Measurements from ENCODE around the gene NRARP.
"Not testable (repeated sequence)": the region's sequence is repeated elsewhere in the genome, so short reads cannot be mapped to it uniquely, and the experiment has no call there.

The NRARP gene

DNA sequence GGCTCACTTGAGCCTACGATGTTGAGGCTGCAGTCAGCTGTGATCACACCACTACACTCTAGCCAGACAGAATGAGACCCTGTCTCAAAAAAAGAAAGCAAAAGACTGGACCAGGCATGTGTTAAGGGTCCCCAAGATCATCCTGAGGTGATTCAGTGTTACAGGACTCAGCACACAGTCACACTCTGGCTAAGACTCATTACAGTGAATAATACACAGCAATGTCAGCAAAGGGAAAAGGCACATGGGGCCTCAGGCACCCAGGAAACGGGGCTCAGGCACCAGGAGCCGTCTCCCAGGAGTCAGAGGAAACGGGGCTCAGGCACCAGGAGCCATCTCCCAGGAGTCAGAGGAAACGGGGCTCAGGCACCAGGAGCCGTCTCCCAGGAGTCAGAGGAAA is 39.2 kb upstream of the NRARP start:
- peak in 1 of 2 donors; percentile 17 for DNase-seq (ENCODE audit: low read depth in 2 of 2)
- TF ChIP-seq, protein P1, sequence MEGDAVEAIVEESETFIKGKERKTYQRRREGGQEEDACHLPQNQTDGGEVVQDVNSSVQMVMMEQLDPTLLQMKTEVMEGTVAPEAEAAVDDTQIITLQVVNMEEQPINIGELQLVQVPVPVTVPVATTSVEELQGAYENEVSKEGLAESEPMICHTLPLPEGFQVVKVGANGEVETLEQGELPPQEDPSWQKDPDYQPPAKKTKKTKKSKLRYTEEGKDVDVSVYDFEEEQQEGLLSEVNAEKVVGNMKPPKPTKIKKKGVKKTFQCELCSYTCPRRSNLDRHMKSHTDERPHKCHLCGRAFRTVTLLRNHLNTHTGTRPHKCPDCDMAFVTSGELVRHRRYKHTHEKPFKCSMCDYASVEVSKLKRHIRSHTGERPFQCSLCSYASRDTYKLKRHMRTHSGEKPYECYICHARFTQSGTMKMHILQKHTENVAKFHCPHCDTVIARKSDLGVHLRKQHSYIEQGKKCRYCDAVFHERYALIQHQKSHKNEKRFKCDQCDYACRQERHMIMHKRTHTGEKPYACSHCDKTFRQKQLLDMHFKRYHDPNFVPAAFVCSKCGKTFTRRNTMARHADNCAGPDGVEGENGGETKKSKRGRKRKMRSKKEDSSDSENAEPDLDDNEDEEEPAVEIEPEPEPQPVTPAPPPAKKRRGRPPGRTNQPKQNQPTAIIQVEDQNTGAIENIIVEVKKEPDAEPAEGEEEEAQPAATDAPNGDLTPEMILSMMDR (IDR thresholded peaks at IDR 0.05; ENCODE audit: low read depth, low read length): no peak
- H3K4me3 ChIP-seq (replicated peaks in 1 of 2; ENCODE audit: low read depth in 2 of 2, low read length in 2 of 2): no peak overlapping the region

DNA sequence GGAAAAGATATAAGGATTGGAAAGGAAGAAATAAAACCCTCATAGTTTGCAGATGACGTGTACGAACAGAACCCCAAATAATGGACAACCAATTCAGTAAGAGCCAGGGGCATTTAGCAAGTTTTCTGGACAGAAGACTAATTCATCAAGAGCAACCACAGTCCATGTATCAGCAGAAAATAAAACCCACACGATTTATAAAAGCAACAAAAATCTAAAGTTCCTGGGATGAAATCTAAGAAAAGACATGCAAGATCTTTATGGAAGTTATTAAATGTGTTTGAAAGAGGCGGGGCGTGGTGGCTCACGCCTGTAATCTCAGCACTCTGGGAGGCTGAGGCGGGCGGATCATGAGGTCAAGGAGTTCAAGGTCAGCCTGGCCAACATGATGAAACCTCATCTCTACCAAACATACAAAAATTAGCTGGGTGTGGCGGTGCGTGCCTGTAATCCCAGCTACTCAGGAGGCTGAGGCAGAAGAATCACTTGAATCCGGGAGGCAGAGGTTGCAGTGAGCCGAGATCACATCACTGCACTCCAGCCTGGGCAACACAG is 37.9 kb upstream of the NRARP start:
- DNase-seq (ENCODE audit: low read depth in 2 of 2); H3K4me3 ChIP-seq (replicated peaks in 1 of 2; ENCODE audit: low read depth in 2 of 2, low read length in 2 of 2): not testable (repeated sequence)

DNA sequence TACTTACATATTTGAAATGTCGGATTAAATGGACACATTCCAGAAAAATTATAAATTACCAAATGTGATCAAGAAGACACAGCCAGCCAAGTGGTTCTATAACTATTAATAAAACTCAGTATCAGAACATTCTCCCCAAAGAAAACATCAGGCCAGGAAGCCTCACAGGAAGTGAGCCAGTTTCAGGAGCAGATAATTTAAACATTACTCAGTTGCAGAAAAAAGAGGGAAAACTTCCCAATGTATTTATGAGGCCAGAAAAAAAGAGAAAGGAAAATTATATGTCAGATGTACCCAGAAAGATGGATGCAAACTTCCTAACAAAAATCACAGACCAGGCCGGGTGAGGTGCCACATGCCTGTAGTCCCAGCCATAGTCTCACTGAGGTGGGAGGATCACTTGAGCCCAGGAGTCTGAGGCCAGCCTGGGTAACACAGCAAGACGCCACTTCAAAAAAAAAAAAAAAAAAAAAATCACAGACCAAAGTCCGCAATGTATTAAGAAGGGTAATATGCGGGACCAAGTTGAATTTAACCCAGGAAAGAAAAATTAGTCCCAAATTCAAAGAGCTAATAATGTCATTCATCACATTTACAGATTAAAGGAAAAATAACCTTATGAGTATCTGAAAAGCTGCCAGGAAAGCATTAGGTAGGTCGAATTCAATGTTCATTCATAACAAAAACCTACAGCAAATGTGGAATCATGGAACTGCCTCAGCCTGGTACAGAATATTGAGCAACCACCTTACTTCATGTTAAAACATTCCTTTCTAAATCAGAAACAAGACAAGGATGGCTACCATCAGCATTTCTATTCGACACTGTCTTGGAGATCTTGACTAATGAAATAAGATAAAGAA is 37.2 kb upstream of the NRARP start:
- no peak overlapping the region for H3K4me3 ChIP-seq (replicated peaks in 1 of 2; ENCODE audit: low read depth in 2 of 2, low read length in 2 of 2)
- TF ChIP-seq, protein P1 (IDR thresholded peaks at IDR 0.05; ENCODE audit: low read depth, low read length): no peak
- DNase-seq (ENCODE audit: low read depth in 2 of 2): peak; percentile 47 to 53

DNA sequence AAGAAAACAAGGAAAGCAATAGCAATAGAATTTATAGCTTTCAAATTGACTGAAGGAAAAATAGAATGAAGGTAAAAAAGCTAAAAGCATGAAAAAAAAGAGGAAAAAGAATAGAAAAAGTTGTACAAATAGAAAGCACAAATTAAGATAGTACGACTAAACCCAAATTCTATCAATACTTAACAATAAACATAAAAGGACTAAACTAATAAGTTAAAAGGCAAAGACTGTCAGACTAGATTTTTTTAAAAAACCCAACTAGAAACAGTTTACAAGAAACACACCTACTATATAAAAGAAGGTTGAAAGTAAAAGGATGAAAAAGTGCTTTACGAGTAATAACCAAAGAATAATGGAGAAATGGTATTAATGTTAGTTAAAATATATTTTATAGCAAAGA is 34.7 kb upstream of the NRARP start:
- no peak for DNase-seq (ENCODE audit: low read depth in 2 of 2)

DNA sequence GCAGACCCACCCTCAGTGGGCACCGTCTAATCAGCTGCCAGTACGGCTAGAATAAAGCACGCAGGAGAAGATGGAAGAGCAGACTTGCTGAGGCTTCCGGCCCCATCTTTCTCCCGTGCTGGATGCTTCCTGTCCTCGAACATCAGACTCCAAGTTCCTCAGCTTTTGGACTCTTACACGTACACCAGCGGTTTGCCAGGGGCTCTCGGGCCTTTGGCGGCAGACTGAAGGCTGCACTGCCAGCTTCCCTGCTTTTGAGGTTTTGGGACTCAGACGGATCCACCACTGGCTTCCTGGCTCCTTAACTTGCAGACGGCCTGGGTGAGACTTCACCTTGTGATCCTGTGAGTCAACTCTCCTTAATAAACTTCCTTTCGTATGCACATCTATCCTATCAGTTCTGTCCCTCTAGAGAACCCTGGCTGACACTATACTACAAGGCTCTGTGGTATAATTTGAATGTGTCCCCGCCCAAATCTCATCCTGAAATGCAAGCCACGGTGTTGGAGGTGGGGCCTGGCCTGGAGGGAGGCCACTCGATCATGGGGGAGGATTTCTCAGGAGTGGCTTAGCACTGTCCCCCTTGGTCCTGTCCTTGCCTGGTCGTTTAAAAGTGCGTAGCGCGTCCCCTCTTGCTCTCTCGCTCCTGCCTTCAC is 31.1 kb upstream of the NRARP start:
- H3K4me3 ChIP-seq (replicated peaks in 1 of 2; ENCODE audit: low read depth in 2 of 2, low read length in 2 of 2): no peak overlapping the region
- TF ChIP-seq, protein P1 (IDR thresholded peaks at IDR 0.05; ENCODE audit: low read depth, low read length): no peak
- DNase-seq (ENCODE audit: low read depth in 2 of 2): peak in 1 of 2 donors; percentile 4

More for the DNA sequence above, 34.7 kb upstream of the NRARP start:
- TF ChIP-seq, protein P1 (IDR thresholded peaks at IDR 0.05; ENCODE audit: low read depth, low read length): no peak
- H3K4me3 ChIP-seq (replicated peaks in 1 of 2; ENCODE audit: low read depth in 2 of 2, low read length in 2 of 2): no peak overlapping the region

DNA sequence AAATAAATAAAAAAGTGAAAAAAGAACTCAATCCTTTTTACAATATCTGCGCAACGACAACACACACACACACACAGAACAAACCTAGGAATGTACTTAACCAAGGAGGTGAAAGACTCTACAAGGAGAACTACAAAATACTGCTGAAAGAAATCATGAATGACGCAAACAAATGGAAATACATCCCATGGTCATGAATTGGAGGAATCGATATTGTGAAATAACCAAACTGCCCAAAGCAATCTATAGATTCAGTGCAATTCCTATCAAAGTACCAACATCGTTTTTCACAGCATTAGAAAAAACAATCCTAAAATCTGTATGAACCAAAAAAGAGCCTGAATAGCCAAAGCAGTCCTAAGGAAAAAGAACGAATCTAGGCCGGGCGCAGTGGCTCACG is 29.9 kb upstream of the NRARP start:
- H3K4me3 ChIP-seq (replicated peaks in 1 of 2; ENCODE audit: low read depth in 2 of 2, low read length in 2 of 2): no peak overlapping the region
- TF ChIP-seq, protein P1 (IDR thresholded peaks at IDR 0.05; ENCODE audit: low read depth, low read length): no peak
- DNase-seq (ENCODE audit: low read depth in 2 of 2): no peak

DNA sequence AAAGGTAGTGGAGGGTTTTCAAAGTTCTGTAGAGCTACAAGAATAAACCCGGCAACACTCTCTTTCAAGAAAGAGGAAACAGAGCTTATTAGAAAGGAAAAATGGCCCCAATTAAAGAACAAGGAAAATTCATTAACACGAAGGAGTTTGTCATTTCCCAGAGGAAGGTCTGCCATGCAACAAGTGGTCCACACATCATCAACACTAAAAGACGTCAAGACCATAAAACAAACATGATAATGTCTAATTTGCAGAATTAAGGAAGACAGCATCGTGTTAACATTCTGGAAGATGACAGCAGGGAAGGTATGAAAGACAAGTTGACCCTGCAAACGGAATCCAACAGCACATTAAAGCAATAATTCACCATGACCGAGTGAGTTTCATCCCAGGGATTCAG is 28.6 kb upstream of the NRARP start:
- no peak for DNase-seq (ENCODE audit: low read depth in 2 of 2)
- no peak overlapping the region for H3K4me3 ChIP-seq (replicated peaks in 1 of 2; ENCODE audit: low read depth in 2 of 2, low read length in 2 of 2)
- TF ChIP-seq, protein P1 (IDR thresholded peaks at IDR 0.05; ENCODE audit: low read depth, low read length): no peak

DNA sequence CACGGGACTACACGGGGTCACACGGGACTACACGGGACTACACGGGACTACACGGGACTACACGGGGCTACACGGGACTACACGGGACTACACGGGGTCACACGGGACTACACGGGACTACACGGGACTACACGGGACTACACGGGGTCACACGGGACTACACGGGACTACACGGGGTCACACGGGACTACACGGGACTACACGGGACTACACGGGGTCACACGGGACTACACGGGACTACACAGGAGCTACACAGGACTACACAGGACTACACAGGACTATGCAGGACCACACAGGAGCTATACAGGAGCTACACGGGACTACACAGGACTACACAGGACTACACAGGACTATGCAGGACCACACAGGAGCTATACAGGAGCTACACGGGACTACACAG is 27.5 kb upstream of the NRARP start:
- DNase-seq (ENCODE audit: low read depth in 2 of 2); H3K4me3 ChIP-seq (replicated peaks in 1 of 2; ENCODE audit: low read depth in 2 of 2, low read length in 2 of 2): not testable (repeated sequence)

DNA sequence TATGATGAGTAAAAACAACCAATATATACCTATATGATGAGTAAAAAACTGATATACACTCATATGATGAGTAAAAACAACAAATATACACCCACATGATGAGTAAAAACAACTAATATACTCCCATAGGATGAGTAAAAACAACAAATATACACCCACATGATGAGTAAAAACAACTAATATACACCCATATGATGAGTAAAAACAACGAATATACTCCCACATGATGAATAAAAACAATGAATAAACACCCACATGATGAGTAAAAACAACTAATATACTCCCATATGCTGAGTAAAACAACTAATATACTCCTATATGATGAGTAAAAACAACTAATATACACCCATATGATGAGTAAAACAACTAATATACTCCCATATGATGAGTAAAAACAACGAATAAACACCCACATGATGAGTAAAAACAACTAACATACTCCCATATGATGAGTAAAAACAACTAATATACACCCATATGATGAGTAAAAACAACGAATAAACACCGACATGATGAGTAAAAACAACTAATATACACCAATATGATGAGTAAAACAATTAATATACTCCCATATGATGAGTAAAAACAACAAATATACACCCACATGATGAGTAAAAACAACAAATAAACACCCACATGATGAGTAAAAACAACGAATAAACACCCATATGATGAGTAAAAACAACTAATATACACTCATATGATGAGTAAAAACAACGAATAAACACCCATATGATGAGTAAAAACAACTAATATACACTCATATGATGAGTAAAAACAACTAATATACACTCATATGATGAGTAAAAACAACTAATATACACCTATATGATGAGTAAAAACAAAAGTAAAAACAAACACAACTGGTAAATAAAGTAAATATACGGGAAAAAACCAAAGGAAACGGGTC is 25.8 kb upstream of the NRARP start:
- DNase-seq (ENCODE audit: low read depth in 2 of 2): peak in 1 of 2 donors; percentile 28
- H3K4me3 ChIP-seq (replicated peaks in 1 of 2; ENCODE audit: low read depth in 2 of 2, low read length in 2 of 2): not testable (repeated sequence)
